ENCODE measurements around the gene NGB. TPM values are rescaled to one million over a fixed set of nuclear protein-coding genes. Genes with fewer than 3 reads are reported as not detected.

The NGB gene
- total and polyA plus RNA-seq, 2 donors (not counting 3 experiments of a cell fraction or from before 2014, with no cell fraction given) = not detected

GRCh38 chr14:77284466-77284865, 13.5 kb upstream of the NGB start:
- Histone ChIP-seq H2AFZ (ENCODE audit: low read depth, low read length) (no peak overlapping the region), H3K4me2 (ENCODE audit: insufficient read depth, low read length) (no peak overlapping the region), H3K79me2 (ENCODE audit: control insufficient read depth, insufficient read depth, low read length) (no peaks in the 10 kb centered on the region), H3K4me3 (replicated peaks in 1 of 3; ENCODE audit: insufficient read depth in 1 of 3, low read depth in 1 of 3, low read length in 3 of 3) (no peak overlapping the region), H3K36me3 (ENCODE audit: control insufficient read depth in 2 of 2, extremely low read depth in 1 of 2, insufficient read depth in 2 of 2, low read length in 2 of 2) (peaks cover 11 to 15% of the 10 kb centered on the region in 2 experiments), H3K27ac (ENCODE audit: insufficient read depth, low read depth, low read length) (no peak overlapping the region), H3K9me3 (replicated peaks; ENCODE audit: control insufficient read depth, insufficient read depth, low read length) (no peaks in the 10 kb centered on the region), H3K9me1 (replicated peaks; ENCODE audit: control insufficient read depth, extremely low read depth, insufficient read depth, low read length) (no peaks in the 10 kb centered on the region), H3K4me1 (ENCODE audit: control insufficient read depth, extremely low read depth, insufficient read depth, low read length) (no peaks in the 10 kb centered on the region), H3K27me3 (ENCODE audit: control insufficient read depth in 2 of 2, insufficient read depth in 2 of 2, low read length in 2 of 2) (no peaks in the 10 kb centered on the region), H3K9ac (replicated peaks; ENCODE audit: extremely low read depth, insufficient read depth, low read length) (no peak overlapping the region), H4K20me1 (replicated peaks; ENCODE audit: control insufficient read depth, extremely low read depth, insufficient read depth, low read length) (no peaks in the 10 kb centered on the region)
- DNase-seq (ENCODE audit: low read depth, low spot score) = no peak
- TF ChIP-seq GATA2 (IDR thresholded peaks at IDR 0.05; ENCODE audit: insufficient read depth, insufficient read length, low read depth, low read length) (no peak), EZH2 (IDR thresholded peaks at IDR 0.05; ENCODE audit: borderline replicate concordance, low read depth, low read length, severe bottlenecking) (no peak), POLR2AphosphoS5 (IDR thresholded peaks at IDR 0.05; ENCODE audit: insufficient read depth, low read depth, low read length) (no peak), FOS (IDR thresholded peaks at IDR 0.05; ENCODE audit: borderline replicate concordance, insufficient read depth, low read length) (no peak), CTCF (IDR thresholded peaks at IDR 0.05; ENCODE audit: extremely low read depth in 1 of 2, insufficient read depth in 1 of 2, low read depth in 1 of 2, low read length in 2 of 2) (no peak), JUN (IDR thresholded peaks at IDR 0.05; ENCODE audit: borderline replicate concordance, insufficient read depth, insufficient read length, low read depth) (no peak), POLR2A (IDR thresholded peaks at IDR 0.05; ENCODE audit: low read depth, low read length) (no peak), MAX (IDR thresholded peaks at IDR 0.05; ENCODE audit: insufficient read depth, insufficient read length) (no peak), MYC (IDR thresholded peaks at IDR 0.05; ENCODE audit: low read depth, low read length) (no peak)
- intact Hi-C loops (cut with micrococcal nuclease) = no loop called here
- no TSS peak for BruUV-seq (replicated peaks)
- no peak for FAIRE-seq
- ChIA-PET POLR2A (no interaction called here), CTCF (interaction anchor here (0.9 kb wide), 1 partner anchor 411 kb away, joined by 3 read pairs; no protein-coding TSS in a partner anchor)
- dilution Hi-C loops (cut with MboI; ENCODE audit: extremely low pct_ligation_motif_present, low sequenced_read_pairs) = no loop called here
